ENCODE data around the gene RIC3.

Gene RIC3

DNA sequence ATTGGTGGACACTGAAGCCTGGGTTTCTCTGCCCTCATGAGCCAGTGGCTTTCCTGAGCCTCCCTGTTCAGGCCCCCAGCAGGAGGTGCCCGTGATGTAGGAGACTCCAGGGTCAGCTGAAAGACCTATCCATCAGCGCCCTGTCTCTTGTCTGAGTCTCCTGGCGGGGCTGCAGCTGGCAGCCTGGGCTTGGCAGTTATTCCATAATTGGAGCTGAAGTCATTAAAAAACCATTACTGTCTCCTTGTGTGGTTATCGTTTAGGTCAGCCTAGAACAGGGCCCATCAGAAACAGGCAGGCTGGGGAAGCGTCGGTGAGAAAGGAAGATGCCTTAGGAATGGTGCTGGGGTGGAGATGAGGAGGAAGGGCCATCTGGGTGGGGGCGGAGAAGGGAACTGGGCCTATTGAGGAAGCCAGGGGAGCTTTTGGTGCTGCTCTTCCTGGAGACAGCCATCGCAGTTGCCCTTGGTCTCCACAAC is 82.8 kb downstream of the RIC3 start:
- DNase-seq = no peak

- no peak for DNase-seq
These were observed 83.7 kb downstream of the RIC3 start for GRCh38 chr11:8085011-8085645.

- DNase-seq = no peak
These were observed 84.5 kb downstream of the RIC3 start for GRCh38 chr11:8084352-8084751.

- DNase-seq = no peak
These were observed 84.9 kb downstream of the RIC3 start for GRCh38 chr11:8083871-8084281.

DNA sequence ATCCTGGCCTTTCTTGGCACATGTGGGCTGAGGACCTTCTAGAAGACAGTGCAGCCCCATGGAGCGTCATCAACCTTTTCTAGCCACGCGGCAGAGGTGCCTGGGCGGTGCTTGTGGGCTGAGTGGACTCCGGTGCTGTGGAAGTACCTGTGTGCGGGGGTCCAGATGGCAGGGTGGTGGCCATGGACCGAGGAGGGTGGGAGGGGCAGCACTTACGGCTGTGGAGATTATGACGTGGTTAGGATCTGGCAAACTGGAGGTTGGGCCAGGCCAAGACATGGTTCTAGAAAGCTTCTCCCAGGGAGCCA is 85.8 kb downstream of the RIC3 start:
- DNase-seq = no peak

GRCh38 chr11:8082391-8083087 is 86.3 kb downstream of the RIC3 start:
- no peak for DNase-seq

DNA sequence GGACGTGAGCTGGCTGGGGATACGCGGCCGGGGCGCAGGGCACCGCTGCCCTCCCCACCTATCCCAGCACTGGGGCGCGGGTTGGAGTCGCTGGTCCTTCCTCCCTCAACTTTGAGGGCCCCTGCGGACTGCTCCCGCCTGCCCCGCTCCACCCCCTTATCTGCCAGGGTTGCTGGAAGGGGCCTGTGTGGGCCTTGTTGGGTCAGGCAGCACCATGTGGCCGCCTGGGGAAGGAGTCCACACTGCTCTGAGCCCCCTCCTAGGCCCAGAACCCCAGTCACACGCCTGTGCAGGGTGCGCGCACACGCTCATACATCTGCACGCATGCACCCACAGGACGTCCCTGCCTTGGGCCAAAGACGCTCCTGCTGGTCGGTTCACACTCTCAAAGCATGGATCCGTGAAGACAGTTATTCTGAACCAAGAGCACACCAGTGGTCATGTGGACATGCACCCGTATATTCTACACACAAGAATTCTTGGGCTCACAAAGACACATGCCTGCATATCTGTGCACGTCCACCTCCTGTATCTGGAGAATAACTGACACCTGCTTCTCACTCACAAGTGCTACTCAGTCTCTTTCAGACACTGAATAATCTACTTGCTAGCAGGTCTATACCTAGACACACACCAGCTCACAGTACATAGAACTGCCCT is 87.1 kb downstream of the RIC3 start:
- no peak for DNase-seq

- DNase-seq = no peak
These were observed 87.9 kb downstream of the RIC3 start, which contains the start of gene TUB for GRCh38 chr11:8080674-8081590. Gene TUB (plus strand): TSS chr11:8081211. CDS start chr11:8081511, 300 bp downstream.

DNA sequence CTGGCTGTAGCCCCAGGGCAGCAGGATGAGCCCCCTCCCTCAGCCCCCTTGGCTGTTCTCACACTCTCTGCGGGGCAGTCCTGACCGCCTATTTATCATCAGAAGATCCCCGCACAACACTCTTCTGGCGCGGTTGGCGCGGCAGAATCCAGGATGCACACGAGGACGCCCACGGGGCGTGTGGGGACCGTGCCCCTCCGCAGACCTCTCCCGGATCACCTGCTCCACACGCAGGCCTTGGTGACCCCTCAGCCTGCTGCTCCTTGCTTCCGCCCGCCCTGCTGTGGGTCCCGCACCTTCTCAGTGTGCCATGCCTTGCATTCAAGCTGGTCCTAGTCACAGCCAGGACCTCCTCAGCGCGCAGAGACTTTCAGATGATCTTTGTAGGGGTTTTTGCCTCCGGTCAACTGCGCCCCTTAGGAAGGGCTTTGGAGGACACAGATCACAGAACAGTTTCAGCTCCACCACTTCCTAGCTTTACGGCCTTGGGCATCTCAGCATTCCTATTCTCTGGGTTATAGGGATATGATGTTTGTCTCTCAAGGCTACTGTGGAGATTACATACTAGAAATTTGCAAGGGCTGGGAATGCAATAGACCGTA is 88.7 kb downstream of the RIC3 start:
- no peak for DNase-seq

GRCh38 chr11:8079111-8079675 is 89.6 kb downstream of the RIC3 start:
- DNase-seq = no peak

- no peak for DNase-seq
These were observed 93.6 kb downstream of the RIC3 start for GRCh38 chr11:8075119-8075726.

- no peak for DNase-seq
These were observed 96.9 kb downstream of the RIC3 start for GRCh38 chr11:8071616-8072581.

- DNase-seq = no peak
These were observed 98.3 kb downstream of the RIC3 start for GRCh38 chr11:8070417-8071115.

DNA sequence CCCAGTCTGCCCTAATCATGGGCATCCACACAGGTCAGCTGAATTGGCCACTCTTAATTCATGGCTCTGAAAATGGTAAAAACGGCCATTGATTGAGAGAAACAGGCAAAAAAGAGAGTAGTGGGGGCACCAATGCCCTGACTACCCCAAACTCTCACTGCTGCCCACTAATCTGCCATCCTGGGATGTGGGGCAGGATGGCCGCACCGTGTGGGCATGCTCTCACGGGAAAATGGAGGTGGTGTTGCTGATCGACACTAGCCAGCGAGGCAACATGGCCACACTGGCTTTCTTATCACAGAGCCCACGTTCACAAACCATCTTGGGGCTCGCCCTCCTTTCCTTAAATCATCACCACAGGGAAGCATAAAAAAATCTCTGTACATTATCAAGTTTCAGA is 99.1 kb downstream of the RIC3 start:
- DNase-seq = no peak

DNA sequence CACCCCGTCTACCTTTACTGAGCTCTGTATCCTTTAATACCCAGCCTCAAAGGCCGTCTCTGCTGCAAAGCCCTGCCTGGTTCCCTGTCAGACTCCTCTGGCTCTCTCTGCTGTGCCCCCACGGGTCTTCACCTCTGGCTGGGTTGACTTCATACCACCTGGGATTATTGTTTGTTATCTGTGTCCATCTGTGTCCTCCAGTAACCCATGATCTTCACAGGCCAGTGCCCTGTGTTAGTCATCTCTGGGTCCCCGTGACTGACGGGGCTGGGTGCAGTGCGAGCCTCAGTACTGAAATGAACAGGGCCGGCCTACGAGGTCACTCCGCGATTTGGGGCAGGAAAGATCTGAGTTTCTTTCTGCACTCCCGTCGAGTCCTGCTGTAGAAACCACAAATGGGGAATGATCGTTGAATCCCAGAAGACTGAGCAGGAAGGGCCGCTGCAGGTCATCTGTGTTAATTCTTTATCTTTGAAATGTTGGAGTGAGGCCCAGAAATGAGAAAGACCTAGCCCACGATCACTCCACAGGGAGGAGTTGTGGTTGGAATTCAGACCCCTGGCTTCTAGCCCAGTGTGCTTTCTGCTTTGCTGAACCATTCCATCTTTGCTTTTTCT is 100.1 kb downstream of the RIC3 start:
- no peak for DNase-seq

DNA sequence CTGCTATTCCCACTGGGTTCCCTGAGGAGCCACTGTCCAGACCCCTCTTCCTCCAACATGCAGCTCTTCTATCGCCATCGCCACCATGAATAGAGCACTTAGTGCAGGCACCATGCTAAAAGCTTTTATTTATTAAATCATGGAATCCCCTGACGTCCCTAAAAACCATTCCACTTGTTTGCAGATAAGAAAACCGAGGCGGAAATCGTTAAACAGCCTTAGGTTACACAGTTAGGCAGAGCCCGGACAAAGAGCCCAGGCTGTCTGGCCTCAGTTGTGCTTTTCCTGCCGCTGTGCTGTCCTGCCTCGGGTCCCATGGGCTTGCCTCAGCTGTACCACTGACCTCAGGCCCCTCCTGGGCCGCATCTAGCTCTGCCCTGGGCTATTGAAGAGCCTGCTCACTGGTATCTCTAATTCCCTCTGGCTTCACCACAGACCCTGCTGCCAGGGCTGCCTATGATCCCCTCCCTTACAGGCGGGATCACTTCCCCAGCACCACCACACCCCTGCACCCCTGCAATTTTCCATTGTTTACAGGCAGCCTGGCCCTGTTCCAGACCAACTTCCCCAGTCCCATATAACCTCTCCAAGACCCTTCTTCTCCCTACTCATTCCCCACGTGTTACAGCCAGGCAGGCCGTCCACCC is 100.8 kb downstream of the RIC3 start:
- DNase-seq = no peak

GRCh38 chr11:8067567-8067928 is 101.3 kb downstream of the RIC3 start:
- no peak for DNase-seq

- DNase-seq = no peak
These were observed 101.8 kb downstream of the RIC3 start for GRCh38 chr11:8066911-8067455.
